Measurements from ENCODE around the gene NR1H2. TPM values are rescaled to one million over a fixed set of nuclear protein-coding genes. Genes with fewer than 3 reads are reported as not detected.

The NR1H2 gene
- total RNA-seq, 1 experiment from 2014 or later, result 40.3 TPM

GRCh38 chr19:50423279-50424113 is 47.2 kb downstream of the NR1H2 start:
- Histone ChIP-seq H3K27ac (ENCODE audit: low read depth, low read length) (no peak overlapping the region), H3K9ac (ENCODE audit: low read length) (no peak overlapping the region), H3K36me3 (ENCODE audit: control insufficient read depth in 1 of 2, insufficient read depth in 2 of 2, low read length in 2 of 2) (no peaks in the 10 kb centered on the region), H3K79me2 (ENCODE audit: insufficient read depth, low read length) (no peaks in the 10 kb centered on the region), H3K9me3 (ENCODE audit: control insufficient read depth in 1 of 2, insufficient read depth in 1 of 2, low read depth in 1 of 2, low read length in 2 of 2) (no peaks in the 10 kb centered on the region), H2AFZ (ENCODE audit: low read depth, low read length, poor library complexity, severe bottlenecking) (no peak overlapping the region), H3K4me2 (ENCODE audit: low read length) (no peak overlapping the region), H3K4me1 (ENCODE audit: control insufficient read depth in 1 of 2, insufficient read depth in 2 of 2, low read length in 2 of 2) (no peaks in the 10 kb centered on the region), H3K4me3 (replicated peaks in 1 of 2; ENCODE audit: low read depth in 1 of 2, low read length in 2 of 2) (no peak overlapping the region), H3K27me3 (ENCODE audit: insufficient read depth, low read length) (no peaks in the 10 kb centered on the region), H4K20me1 (ENCODE audit: insufficient read depth) (no peaks in the 10 kb centered on the region), H3K9me2 (ENCODE audit: insufficient read depth) (no peaks in the 10 kb centered on the region)
- DNase-seq (ENCODE audit: low read depth, low spot score) (no peak), ATAC-seq (no peak)
- CTCF ChIA-PET, result no interaction called here
- intact Hi-C loops (cut with micrococcal nuclease), result no loop called here
- no peak for TF ChIP-seq JUND (IDR thresholded peaks at IDR 0.05)
- TF ChIP-seq, protein P1, sequence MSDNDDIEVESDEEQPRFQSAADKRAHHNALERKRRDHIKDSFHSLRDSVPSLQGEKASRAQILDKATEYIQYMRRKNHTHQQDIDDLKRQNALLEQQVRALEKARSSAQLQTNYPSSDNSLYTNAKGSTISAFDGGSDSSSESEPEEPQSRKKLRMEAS (IDR thresholded peaks at IDR 0.05), result no peak
- TF ChIP-seq FOSL1 (IDR thresholded peaks at IDR 0.05; ENCODE audit: low read depth), result no peak
- TF ChIP-seq YY1 (IDR thresholded peaks at IDR 0.05; ENCODE audit: extremely low read depth, insufficient replicate concordance, low read depth, low read length), result no peak
- no peak for TF ChIP-seq TCF7L2 (IDR thresholded peaks at IDR 0.05; ENCODE audit: borderline replicate concordance, extremely low read depth, insufficient read depth, insufficient read length)
- TF ChIP-seq EZH2 (IDR thresholded peaks at IDR 0.05), result no peak
- TF ChIP-seq CEBPB (IDR thresholded peaks at IDR 0.05; ENCODE audit: low read depth), result no peak
- POLR2A ChIA-PET, result no interaction called here
- no TSS peak for BruUV-seq (replicated peaks)
- RAD21 ChIA-PET (ENCODE audit: low non-redundant PET in 1 of 2, low total read pairs in 2 of 2, uncharacterized antibody in 2 of 2, unreplicated experiment in 2 of 2), result no interaction called here

GRCh38 chr19:50425581-50425980 is 49.3 kb downstream of the NR1H2 start:
- ChIA-PET CTCF (no interaction called here), POLR2A (no interaction called here), RAD21 (ENCODE audit: low non-redundant PET in 1 of 2, low total read pairs in 2 of 2, uncharacterized antibody in 2 of 2, unreplicated experiment in 2 of 2) (no interaction called here)
- no peak overlapping the region for H3K4me2 ChIP-seq (ENCODE audit: low read length)
- TF ChIP-seq FOSL1 (IDR thresholded peaks at IDR 0.05; ENCODE audit: low read depth), result no peak
- TF ChIP-seq EGR1 (IDR thresholded peaks at IDR 0.05; ENCODE audit: low read depth), result no peak
- TF ChIP-seq POLR2AphosphoS5 (IDR thresholded peaks at IDR 0.05; ENCODE audit: low read depth, low read length), result no peak
- TF ChIP-seq CBX3 (IDR thresholded peaks at IDR 0.05; ENCODE audit: low read depth), result no peak
- TF ChIP-seq POLR2A (IDR thresholded peaks at IDR 0.05; ENCODE audit: borderline replicate concordance, extremely low read depth, insufficient read depth, insufficient read length), result no peak
- no peak for TF ChIP-seq RAD21 (IDR thresholded peaks at IDR 0.05; ENCODE audit: low read depth)
- TF ChIP-seq SP1 (IDR thresholded peaks at IDR 0.05; ENCODE audit: low read depth), result no peak
- no peak for TF ChIP-seq CEBPB (IDR thresholded peaks at IDR 0.05; ENCODE audit: low read depth)
- TF ChIP-seq ZNF274 (IDR thresholded peaks at IDR 0.05; ENCODE audit: low read depth, low read length), result no peak
- TF ChIP-seq CTCF (IDR thresholded peaks at IDR 0.05 in 2 of 3, conservative IDR thresholded peaks at IDR 0.05 in 1 of 3; ENCODE audit: borderline replicate concordance in 1 of 3, insufficient read depth in 1 of 3, low read depth in 2 of 3, low read length in 2 of 3), result no peak
- TF ChIP-seq, protein P2, sequence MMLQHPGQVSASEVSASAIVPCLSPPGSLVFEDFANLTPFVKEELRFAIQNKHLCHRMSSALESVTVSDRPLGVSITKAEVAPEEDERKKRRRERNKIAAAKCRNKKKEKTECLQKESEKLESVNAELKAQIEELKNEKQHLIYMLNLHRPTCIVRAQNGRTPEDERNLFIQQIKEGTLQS (IDR thresholded peaks at IDR 0.05), result no peak
- TF ChIP-seq ELF1 (IDR thresholded peaks at IDR 0.05; ENCODE audit: borderline replicate concordance, low read depth), result no peak
- TF ChIP-seq SRF (IDR thresholded peaks at IDR 0.05; ENCODE audit: low read depth), result no peak
- TF ChIP-seq ZFX (IDR thresholded peaks at IDR 0.05), result no peak
- no peaks in the 10 kb centered on the region for H3K79me2 ChIP-seq (ENCODE audit: insufficient read depth, low read length)
- no peaks in the 10 kb centered on the region for H3K27me3 ChIP-seq (ENCODE audit: insufficient read depth, low read length)
- no peak overlapping the region for H3K27ac ChIP-seq (ENCODE audit: low read depth, low read length)
- H4K20me1 ChIP-seq (ENCODE audit: insufficient read depth), result no peaks in the 10 kb centered on the region
- no peaks in the 10 kb centered on the region for H3K4me1 ChIP-seq (ENCODE audit: control insufficient read depth in 1 of 2, insufficient read depth in 2 of 2, low read length in 2 of 2)
- no peaks in the 10 kb centered on the region for H3K9me2 ChIP-seq (ENCODE audit: insufficient read depth)
- intact Hi-C loops (cut with micrococcal nuclease), result no loop called here
- ATAC-seq (no peak), DNase-seq (ENCODE audit: low read depth, low spot score) (no peak)
- no peak overlapping the region for H3K4me3 ChIP-seq (replicated peaks in 1 of 2; ENCODE audit: low read depth in 1 of 2, low read length in 2 of 2)
- H3K9me3 ChIP-seq (ENCODE audit: control insufficient read depth in 1 of 2, insufficient read depth in 1 of 2, low read depth in 1 of 2, low read length in 2 of 2), result no peaks in the 10 kb centered on the region
- H3K9ac ChIP-seq (ENCODE audit: low read length), result no peak overlapping the region
- no TSS peak for BruUV-seq (replicated peaks)
- no peaks in the 10 kb centered on the region for H3K36me3 ChIP-seq (ENCODE audit: control insufficient read depth in 1 of 2, insufficient read depth in 2 of 2, low read length in 2 of 2)
- H2AFZ ChIP-seq (ENCODE audit: low read depth, low read length, poor library complexity, severe bottlenecking), result no peak overlapping the region
